ENCODE data around the gene ECHS1. TPM values are rescaled to one million over a fixed set of nuclear protein-coding genes. Genes with fewer than 3 reads are reported as not detected.

The ECHS1 gene
- total and polyA plus RNA-seq, 9 of the 15 experiments (the other 6 are each of a cell fraction or from before 2014, with no cell fraction given), result 16.6 to 100 (median 68.1) TPM

DNA sequence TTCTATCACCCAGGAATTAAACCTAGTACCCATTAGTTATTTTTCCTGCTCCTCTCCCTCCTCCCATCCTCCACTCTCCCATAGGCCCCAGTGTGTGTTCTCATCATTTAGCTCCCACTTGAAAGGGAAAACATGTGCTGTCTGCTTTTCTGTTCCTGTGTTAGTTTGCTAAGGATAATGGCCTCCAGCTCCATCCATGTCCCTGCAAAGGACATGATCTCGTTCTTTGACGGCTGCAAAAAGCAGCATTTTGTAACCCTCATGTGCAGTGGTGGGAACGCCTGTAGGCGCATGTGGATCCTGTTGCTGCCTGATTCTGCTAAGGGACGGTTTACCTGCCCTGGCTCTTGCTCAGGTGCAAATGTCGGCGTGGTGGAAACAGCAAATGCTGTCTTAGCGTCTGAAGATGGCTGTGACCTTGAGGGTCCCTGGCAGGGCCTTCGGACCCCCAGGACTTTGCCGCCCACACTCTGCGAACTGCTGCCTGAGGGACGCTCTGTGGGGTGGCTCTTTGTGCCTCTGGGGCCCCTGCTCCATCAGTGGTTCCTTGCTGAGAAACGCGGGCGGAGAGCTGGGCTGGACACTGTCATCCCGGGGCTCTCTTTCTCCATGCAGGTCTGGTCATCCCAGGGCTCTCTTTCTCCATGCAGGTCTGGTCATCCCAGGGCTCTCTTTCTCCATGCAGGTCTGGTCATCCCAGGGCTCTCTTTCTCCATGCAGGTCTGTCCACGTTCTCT, 15.2 kb upstream of the ECHS1 start (continued):
- peak; percentile 70 to 76; a peak in 3 of 4 replicates for TF ChIP-seq FOXK2 (conservative IDR thresholded peaks at IDR 0.05 in 1 of 2, IDR thresholded peaks at IDR 0.05 in 1 of 2; ENCODE audit: low read depth in 2 of 2)
- 0 out of 2 replicates have a peak, but pooled peaks have one; percentile 40 for TF ChIP-seq ZNF24 (IDR thresholded peaks at IDR 0.05)
- no peak for TF ChIP-seq PHB (CRISPR knock-in tag; IDR thresholded peaks at IDR 0.05)
- peak; percentile 80 for TF ChIP-seq TAF9B (IDR thresholded peaks at IDR 0.05; ENCODE audit: partially characterized antibody)
- TF ChIP-seq HDAC1 (IDR thresholded peaks at IDR 0.05), result peak in 1 of 2 experiments; percentile 75; a peak in 2 of 4 replicates
- TF ChIP-seq CTBP1 (IDR thresholded peaks at IDR 0.05; ENCODE audit: borderline replicate concordance), result peak; percentile 81
- no peak for TF ChIP-seq BRCA1 (IDR thresholded peaks at IDR 0.05)
- TF ChIP-seq BRCA1 (CRISPR knock-in tag; IDR thresholded peaks at IDR 0.05), result no peak
- TF ChIP-seq YY1 (IDR thresholded peaks at IDR 0.05; ENCODE audit: borderline replicate concordance in 1 of 3, control insufficient read depth in 1 of 3, extremely low read depth in 1 of 3, insufficient read depth in 3 of 3, insufficient read length in 1 of 3, insufficient replicate concordance in 2 of 3, low read depth in 1 of 3, low read length in 2 of 3), result peak in 1 of 3 experiments; percentile 79
- TF ChIP-seq, protein P1, sequence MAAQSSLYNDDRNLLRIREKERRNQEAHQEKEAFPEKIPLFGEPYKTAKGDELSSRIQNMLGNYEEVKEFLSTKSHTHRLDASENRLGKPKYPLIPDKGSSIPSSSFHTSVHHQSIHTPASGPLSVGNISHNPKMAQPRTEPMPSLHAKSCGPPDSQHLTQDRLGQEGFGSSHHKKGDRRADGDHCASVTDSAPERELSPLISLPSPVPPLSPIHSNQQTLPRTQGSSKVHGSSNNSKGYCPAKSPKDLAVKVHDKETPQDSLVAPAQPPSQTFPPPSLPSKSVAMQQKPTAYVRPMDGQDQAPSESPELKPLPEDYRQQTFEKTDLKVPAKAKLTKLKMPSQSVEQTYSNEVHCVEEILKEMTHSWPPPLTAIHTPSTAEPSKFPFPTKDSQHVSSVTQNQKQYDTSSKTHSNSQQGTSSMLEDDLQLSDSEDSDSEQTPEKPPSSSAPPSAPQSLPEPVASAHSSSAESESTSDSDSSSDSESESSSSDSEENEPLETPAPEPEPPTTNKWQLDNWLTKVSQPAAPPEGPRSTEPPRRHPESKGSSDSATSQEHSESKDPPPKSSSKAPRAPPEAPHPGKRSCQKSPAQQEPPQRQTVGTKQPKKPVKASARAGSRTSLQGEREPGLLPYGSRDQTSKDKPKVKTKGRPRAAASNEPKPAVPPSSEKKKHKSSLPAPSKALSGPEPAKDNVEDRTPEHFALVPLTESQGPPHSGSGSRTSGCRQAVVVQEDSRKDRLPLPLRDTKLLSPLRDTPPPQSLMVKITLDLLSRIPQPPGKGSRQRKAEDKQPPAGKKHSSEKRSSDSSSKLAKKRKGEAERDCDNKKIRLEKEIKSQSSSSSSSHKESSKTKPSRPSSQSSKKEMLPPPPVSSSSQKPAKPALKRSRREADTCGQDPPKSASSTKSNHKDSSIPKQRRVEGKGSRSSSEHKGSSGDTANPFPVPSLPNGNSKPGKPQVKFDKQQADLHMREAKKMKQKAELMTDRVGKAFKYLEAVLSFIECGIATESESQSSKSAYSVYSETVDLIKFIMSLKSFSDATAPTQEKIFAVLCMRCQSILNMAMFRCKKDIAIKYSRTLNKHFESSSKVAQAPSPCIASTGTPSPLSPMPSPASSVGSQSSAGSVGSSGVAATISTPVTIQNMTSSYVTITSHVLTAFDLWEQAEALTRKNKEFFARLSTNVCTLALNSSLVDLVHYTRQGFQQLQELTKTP (IDR thresholded peaks at IDR 0.05; ENCODE audit: low read depth in 1 of 2, partially characterized antibody in 2 of 2), result peak in 1 of 2 experiments; percentile 34
- TF ChIP-seq, protein P2, sequence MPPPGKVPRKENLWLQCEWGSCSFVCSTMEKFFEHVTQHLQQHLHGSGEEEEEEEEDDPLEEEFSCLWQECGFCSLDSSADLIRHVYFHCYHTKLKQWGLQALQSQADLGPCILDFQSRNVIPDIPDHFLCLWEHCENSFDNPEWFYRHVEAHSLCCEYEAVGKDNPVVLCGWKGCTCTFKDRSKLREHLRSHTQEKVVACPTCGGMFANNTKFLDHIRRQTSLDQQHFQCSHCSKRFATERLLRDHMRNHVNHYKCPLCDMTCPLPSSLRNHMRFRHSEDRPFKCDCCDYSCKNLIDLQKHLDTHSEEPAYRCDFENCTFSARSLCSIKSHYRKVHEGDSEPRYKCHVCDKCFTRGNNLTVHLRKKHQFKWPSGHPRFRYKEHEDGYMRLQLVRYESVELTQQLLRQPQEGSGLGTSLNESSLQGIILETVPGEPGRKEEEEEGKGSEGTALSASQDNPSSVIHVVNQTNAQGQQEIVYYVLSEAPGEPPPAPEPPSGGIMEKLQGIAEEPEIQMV (tag; conservative IDR thresholded peaks at IDR 0.05; ENCODE audit: low read depth), result no peak
- 0 out of 2 replicates have a peak, but pooled peaks have one; percentile 23 for TF ChIP-seq RB1 (IDR thresholded peaks at IDR 0.05; ENCODE audit: low read depth)
- TF ChIP-seq, protein P3, sequence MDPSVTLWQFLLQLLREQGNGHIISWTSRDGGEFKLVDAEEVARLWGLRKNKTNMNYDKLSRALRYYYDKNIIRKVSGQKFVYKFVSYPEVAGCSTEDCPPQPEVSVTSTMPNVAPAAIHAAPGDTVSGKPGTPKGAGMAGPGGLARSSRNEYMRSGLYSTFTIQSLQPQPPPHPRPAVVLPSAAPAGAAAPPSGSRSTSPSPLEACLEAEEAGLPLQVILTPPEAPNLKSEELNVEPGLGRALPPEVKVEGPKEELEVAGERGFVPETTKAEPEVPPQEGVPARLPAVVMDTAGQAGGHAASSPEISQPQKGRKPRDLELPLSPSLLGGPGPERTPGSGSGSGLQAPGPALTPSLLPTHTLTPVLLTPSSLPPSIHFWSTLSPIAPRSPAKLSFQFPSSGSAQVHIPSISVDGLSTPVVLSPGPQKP (CRISPR knock-in tag; IDR thresholded peaks at IDR 0.05), result no peak
- TF ChIP-seq PHF20 (IDR thresholded peaks at IDR 0.05; ENCODE audit: partially characterized antibody), result peak; percentile 92
- TF ChIP-seq, protein P4, sequence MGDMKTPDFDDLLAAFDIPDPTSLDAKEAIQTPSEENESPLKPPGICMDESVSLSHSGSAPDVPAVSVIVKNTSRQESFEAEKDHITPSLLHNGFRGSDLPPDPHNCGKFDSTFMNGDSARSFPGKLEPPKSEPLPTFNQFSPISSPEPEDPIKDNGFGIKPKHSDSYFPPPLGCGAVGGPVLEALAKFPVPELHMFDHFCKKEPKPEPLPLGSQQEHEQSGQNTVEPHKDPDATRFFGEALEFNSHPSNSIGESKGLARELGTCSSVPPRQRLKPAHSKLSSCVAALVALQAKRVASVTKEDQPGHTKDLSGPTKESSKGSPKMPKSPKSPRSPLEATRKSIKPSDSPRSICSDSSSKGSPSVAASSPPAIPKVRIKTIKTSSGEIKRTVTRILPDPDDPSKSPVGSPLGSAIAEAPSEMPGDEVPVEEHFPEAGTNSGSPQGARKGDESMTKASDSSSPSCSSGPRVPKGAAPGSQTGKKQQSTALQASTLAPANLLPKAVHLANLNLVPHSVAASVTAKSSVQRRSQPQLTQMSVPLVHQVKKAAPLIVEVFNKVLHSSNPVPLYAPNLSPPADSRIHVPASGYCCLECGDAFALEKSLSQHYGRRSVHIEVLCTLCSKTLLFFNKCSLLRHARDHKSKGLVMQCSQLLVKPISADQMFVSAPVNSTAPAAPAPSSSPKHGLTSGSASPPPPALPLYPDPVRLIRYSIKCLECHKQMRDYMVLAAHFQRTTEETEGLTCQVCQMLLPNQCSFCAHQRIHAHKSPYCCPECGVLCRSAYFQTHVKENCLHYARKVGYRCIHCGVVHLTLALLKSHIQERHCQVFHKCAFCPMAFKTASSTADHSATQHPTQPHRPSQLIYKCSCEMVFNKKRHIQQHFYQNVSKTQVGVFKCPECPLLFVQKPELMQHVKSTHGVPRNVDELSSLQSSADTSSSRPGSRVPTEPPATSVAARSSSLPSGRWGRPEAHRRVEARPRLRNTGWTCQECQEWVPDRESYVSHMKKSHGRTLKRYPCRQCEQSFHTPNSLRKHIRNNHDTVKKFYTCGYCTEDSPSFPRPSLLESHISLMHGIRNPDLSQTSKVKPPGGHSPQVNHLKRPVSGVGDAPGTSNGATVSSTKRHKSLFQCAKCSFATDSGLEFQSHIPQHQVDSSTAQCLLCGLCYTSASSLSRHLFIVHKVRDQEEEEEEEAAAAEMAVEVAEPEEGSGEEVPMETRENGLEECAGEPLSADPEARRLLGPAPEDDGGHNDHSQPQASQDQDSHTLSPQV (IDR thresholded peaks at IDR 0.05), result peak; percentile 52; the same call in 1 of the 2 replicates
